ENCODE results near the gene EXTL2.

The EXTL2 gene

GRCh38 chr1:100879422-100879821 lies 15.2 kb downstream of the EXTL2 start:
- TF ChIP-seq CTCF (IDR thresholded peaks at IDR 0.05; ENCODE audit: low read depth, low read length, missing control alignments), result no peak
- H3K4me3 ChIP-seq (ENCODE audit: low read depth, low read length), result no peak overlapping the region
- DNase-seq (ENCODE audit: low read depth), result no peak

- TF ChIP-seq CTCF (IDR thresholded peaks at IDR 0.05; ENCODE audit: low read depth, low read length, missing control alignments), result no peak
- no peak for DNase-seq (ENCODE audit: low read depth)
- H3K4me3 ChIP-seq (ENCODE audit: low read depth, low read length), result no peak overlapping the region
These were observed 18.4 kb downstream of the EXTL2 start for GRCh38 chr1:100876291-100876690.

GRCh38 chr1:100875228-100875627 lies 19.4 kb downstream of the EXTL2 start:
- DNase-seq (ENCODE audit: low read depth), result no peak
- TF ChIP-seq CTCF (IDR thresholded peaks at IDR 0.05; ENCODE audit: low read depth, low read length, missing control alignments), result no peak
- no peak overlapping the region for H3K4me3 ChIP-seq (ENCODE audit: low read depth, low read length)

GRCh38 chr1:100874433-100874832 lies 20.2 kb downstream of the EXTL2 start:
- TF ChIP-seq CTCF (IDR thresholded peaks at IDR 0.05; ENCODE audit: low read depth, low read length, missing control alignments), result no peak
- no peak overlapping the region for H3K4me3 ChIP-seq (ENCODE audit: low read depth, low read length)
- DNase-seq (ENCODE audit: low read depth), result no peak

- TF ChIP-seq CTCF (IDR thresholded peaks at IDR 0.05; ENCODE audit: low read depth, low read length, missing control alignments), result no peak
- no peak for DNase-seq (ENCODE audit: low read depth)
These were observed 24.6 kb downstream of the EXTL2 start for GRCh38 chr1:100869996-100870395.

GRCh38 chr1:100868364-100868995 lies 26.2 kb downstream of the EXTL2 start:
- no peak overlapping the region for H3K4me3 ChIP-seq (ENCODE audit: low read depth, low read length)
- TF ChIP-seq CTCF (IDR thresholded peaks at IDR 0.05; ENCODE audit: low read depth, low read length, missing control alignments), result peak; percentile 29
- no peak for DNase-seq (ENCODE audit: low read depth)

More at GRCh38 chr1:100869996-100870395, 24.6 kb downstream of the EXTL2 start:
- no peak overlapping the region for H3K4me3 ChIP-seq (ENCODE audit: low read depth, low read length)

GRCh38 chr1:100866901-100867206 lies 27.8 kb downstream of the EXTL2 start:
- no peak for TF ChIP-seq CTCF (IDR thresholded peaks at IDR 0.05; ENCODE audit: low read depth, low read length, missing control alignments)
- H3K4me3 ChIP-seq (ENCODE audit: low read depth, low read length), result no peak overlapping the region
- DNase-seq (ENCODE audit: low read depth), result no peak
